Measurements from ENCODE around the gene MTO1. TPM values are rescaled to one million over a fixed set of nuclear protein-coding genes. Genes with fewer than 3 reads are reported as not detected.
"Not testable (repeated sequence)": the region's sequence is repeated elsewhere in the genome, so short reads cannot be mapped to it uniquely, and the experiment has no call there.

The MTO1 gene
- total and polyA plus RNA-seq, 2 experiments from 2014 or later: 27.7 to 36.7 TPM

- no peak overlapping the region for H3K4me3 ChIP-seq
- Mint-ChIP-seq H3K4me3 (no peak overlapping the region), H3K9me3 (0 out of 3 replicates have a peak, but pooled peaks cover 2% of the 10 kb centered on the region), H3K4me1 (no peaks in the 10 kb centered on the region), H3K27ac (no peak overlapping the region), H3K36me3 (ENCODE audit: low read depth) (peaks cover 12% of the 10 kb centered on the region; the same call in 2 of the 3 replicates), H3K27me3 (ENCODE audit: insufficient read depth, low read depth, poor library complexity) (no peaks in the 10 kb centered on the region)
- H3K4me1 ChIP-seq (ENCODE audit: insufficient read depth): no peaks in the 10 kb centered on the region
- H3K36me3 ChIP-seq (ENCODE audit: insufficient read depth): peaks cover 10% of the 10 kb centered on the region
- H3K9me2 ChIP-seq (ENCODE audit: insufficient read depth): no peaks in the 10 kb centered on the region
- no peak overlapping the region for H2AFZ ChIP-seq
- no peaks in the 10 kb centered on the region for H3K27me3 ChIP-seq (ENCODE audit: insufficient read depth)
- TF ChIP-seq ZNF462 (CRISPR knock-in tag; IDR thresholded peaks at IDR 0.05) (no peak), NANOG (IDR thresholded peaks at IDR 0.05; ENCODE audit: borderline replicate concordance) (no peak), CREB1 (CRISPR knock-in tag; IDR thresholded peaks at IDR 0.05; ENCODE audit: low read depth) (no peak)
- no peaks in the 10 kb centered on the region for H4K20me1 ChIP-seq (replicated peaks; ENCODE audit: insufficient read depth)
- no peak for ATAC-seq
- no peak overlapping the region for H3K4me2 ChIP-seq
- no peak for DNase-seq (ENCODE audit: low spot score)
- no peaks in the 10 kb centered on the region for H3F3A ChIP-seq (replicated peaks; ENCODE audit: low read depth)
- no peaks in the 10 kb centered on the region for H3K79me2 ChIP-seq (replicated peaks; ENCODE audit: insufficient read depth)
- no peak overlapping the region for H3K27ac ChIP-seq (ENCODE audit: low read depth)
Measured at GRCh38 chr6:73505142-73505541, 43.6 kb downstream of the MTO1 start.

GRCh38 chr6:73505705-73506104, 44.2 kb downstream of the MTO1 start:
- not testable (repeated sequence) for H3K4me3 ChIP-seq

More at GRCh38 chr6:73505705-73506104, 44.2 kb downstream of the MTO1 start:
- not testable (repeated sequence) for DNase-seq (ENCODE audit: low spot score); ATAC-seq; H3K27ac ChIP-seq (ENCODE audit: low read depth); H3K27me3 Mint-ChIP-seq (ENCODE audit: insufficient read depth, low read depth, poor library complexity); H3K4me2 ChIP-seq; H3K4me3 Mint-ChIP-seq; H4K20me1 ChIP-seq (replicated peaks; ENCODE audit: insufficient read depth); H3K9me2 ChIP-seq (ENCODE audit: insufficient read depth); H3K4me1 ChIP-seq (ENCODE audit: insufficient read depth); H3F3A ChIP-seq (replicated peaks; ENCODE audit: low read depth); H3K36me3 ChIP-seq (ENCODE audit: insufficient read depth); H3K4me1 Mint-ChIP-seq; H3K36me3 Mint-ChIP-seq (ENCODE audit: low read depth); H3K9me3 Mint-ChIP-seq; H2AFZ ChIP-seq; H3K27me3 ChIP-seq (ENCODE audit: insufficient read depth); H3K27ac Mint-ChIP-seq; H3K79me2 ChIP-seq (replicated peaks; ENCODE audit: insufficient read depth)
